Fibroblast of pulmonary artery (primary cell): ENCODE data around the gene TMEM150A.
A peak's percentile ranks its signal among the peaks of the same experiment; 100 is the strongest.
"Not testable (repeated sequence)": the region's sequence is repeated elsewhere in the genome, so short reads cannot be mapped to it uniquely, and the experiment has no call there.

Source experiments
- DNase-seq: peaks from one replicate; pipeline ENCODE4 v3.0.0-alpha.2; 2010; ENCODE audit warnings: low read depth
- H3K4me3 ChIP-seq: replicated peaks from 2 replicates; pipeline ENCODE4 v1.5.1; 2011; ENCODE audit warnings: low read depth, mild to moderate bottlenecking, control low read depth, low read length, moderate library complexity
- TF ChIP-seq, protein P1 (sequence below): IDR thresholded peaks from 2 replicates; pipeline ENCODE4 v1.5.1; 2011; ENCODE audit warnings: mild to moderate bottlenecking, control low read depth, low read length, inconsistent platforms; ENCODE audit errors: missing control alignments

TMEM150A gene

DNA sequence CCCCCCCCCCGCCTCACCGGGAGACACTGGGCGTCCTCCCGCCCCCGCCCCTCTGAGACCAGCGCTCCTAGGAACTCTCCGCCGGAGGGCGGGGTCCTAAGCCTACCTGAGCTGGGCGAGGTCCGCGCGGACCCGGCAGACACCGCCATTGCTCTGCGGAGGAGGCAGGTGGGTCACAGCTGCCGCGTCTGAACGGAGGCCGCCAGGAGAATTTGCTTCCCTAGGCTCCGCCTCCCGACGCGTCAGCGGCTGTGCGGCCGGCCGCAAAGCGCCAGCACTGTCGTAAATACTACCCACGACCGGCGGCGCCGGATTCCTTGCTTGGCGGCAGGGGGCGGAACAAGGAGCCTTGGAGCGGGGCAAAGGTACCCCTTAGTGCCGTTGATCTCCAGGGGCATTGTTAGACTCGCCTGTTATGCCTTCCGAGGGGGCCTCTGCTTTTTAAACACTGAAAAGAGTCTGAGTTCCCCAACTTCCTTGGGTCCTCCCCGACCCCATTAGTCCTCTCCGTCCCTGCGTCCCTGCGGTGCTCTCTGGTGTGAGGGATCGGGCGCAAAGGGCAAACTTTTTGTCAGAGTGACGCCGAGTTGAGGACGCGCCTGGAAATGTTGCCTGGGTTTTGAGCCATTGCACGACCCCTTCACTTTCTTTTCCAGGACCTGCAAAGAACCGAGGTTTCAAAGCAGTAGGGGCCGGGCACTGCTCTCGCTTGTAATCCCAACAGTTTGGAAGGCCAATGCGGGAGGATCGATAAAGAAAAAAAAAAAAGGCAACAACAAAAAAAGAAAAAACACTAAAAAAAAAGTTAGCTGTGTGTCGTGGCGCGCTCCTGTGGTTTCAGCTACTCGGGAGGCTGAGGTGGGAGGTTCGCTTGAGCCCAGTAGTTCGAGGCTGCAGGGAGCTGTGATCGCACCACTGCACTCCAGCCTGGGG lies 41.0 kb downstream of the TMEM150A start, which contains the start of gene GGCX:
TSS of gene GGCX (minus strand) at position 214 of the 933 bp plus-strand sequence. CDS start at position 149, 65 bp downstream.
- DNase-seq, result peak; percentile 93
- TF ChIP-seq, protein P1, sequence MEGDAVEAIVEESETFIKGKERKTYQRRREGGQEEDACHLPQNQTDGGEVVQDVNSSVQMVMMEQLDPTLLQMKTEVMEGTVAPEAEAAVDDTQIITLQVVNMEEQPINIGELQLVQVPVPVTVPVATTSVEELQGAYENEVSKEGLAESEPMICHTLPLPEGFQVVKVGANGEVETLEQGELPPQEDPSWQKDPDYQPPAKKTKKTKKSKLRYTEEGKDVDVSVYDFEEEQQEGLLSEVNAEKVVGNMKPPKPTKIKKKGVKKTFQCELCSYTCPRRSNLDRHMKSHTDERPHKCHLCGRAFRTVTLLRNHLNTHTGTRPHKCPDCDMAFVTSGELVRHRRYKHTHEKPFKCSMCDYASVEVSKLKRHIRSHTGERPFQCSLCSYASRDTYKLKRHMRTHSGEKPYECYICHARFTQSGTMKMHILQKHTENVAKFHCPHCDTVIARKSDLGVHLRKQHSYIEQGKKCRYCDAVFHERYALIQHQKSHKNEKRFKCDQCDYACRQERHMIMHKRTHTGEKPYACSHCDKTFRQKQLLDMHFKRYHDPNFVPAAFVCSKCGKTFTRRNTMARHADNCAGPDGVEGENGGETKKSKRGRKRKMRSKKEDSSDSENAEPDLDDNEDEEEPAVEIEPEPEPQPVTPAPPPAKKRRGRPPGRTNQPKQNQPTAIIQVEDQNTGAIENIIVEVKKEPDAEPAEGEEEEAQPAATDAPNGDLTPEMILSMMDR, result no peak
- peak within 1 kb of the TSS; percentile 92 for H3K4me3 ChIP-seq

DNA sequence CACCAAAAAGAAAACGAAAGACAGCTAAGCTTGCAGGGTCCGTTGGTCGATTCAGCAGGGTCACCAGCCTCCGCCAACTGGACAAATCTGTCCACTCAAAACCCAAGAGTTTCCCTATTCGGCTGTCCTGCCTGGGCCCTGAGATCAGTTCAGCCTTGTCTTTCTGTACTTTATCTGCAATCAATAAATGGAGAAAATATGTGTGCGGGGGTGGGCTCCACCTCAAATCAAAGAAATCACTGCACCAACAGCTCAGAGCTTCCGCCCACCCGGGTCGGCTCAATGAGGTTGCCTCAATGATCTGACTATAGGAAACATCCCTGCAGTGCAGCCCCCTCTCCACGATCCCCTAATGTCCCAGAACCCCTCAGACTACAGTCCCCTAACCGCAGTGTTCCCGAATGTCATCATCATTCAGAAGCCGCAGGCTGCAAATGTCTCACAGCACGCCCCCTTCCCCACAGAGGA lies 41.7 kb downstream of the TMEM150A start:
- peak overlapping the region; percentile 92 for H3K4me3 ChIP-seq
- DNase-seq, result no peak
- TF ChIP-seq, protein P1, result no peak

DNA sequence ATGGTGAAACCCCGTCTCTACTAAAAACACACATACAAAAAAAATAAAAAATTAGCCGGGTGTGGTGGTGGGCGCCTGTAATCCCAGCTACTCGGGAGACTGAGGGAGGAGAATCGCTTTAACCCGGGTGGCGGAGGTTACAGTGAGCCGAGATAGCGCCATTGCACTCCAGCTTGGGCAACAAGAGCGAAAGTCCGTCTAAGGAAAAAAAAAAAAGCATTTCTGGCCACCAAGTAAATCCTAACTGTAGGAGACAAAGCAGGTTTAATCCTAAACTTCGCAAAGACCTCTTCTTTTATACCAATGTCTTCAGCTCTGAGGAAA lies 42.1 kb downstream of the TMEM150A start:
- peak overlapping the region; percentile 92 for H3K4me3 ChIP-seq
- DNase-seq, result not testable (repeated sequence)

DNA sequence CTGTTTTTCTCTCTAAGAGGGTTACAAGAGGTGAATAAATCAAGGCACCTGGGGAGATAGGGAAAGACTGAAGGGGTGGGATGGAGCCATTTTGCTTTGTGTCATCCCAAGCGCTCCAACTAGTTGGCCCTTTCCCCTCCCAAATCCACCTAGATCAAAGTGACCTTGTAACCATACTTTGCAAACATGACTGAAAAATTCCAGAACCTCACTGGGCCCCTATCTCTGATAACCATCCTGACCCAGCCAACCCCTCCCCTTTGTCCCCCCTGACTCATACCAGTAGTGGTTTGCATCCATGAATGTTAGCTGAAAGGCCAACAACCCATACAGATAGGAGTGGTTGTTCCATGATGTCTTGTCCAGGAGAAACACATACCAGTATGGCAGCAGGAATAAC lies 44.3 kb downstream of the TMEM150A start:
- TF ChIP-seq, protein P1, result no peak
- no peak for DNase-seq
- no peak overlapping the region for H3K4me3 ChIP-seq

DNA sequence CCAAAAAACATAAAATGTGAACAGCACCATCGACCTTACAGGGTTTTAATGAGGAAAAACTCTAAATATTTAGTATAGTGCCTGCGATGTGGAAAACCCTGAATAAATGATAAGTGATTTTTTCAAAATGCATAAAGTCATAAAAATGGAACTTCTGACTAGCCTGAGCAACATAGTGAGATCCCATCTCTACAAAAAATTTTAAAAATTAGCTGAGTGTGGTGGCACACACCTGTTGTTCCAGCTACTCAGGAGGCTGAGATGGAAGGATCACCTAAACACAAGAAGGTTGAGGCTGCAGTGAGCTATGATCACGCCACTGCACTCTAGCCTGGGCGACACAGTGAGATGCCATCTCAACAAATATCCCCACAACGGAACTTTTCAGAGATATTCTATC lies 45.4 kb downstream of the TMEM150A start:
- no peak overlapping the region for H3K4me3 ChIP-seq
- no peak for DNase-seq
- TF ChIP-seq, protein P1, result no peak

DNA sequence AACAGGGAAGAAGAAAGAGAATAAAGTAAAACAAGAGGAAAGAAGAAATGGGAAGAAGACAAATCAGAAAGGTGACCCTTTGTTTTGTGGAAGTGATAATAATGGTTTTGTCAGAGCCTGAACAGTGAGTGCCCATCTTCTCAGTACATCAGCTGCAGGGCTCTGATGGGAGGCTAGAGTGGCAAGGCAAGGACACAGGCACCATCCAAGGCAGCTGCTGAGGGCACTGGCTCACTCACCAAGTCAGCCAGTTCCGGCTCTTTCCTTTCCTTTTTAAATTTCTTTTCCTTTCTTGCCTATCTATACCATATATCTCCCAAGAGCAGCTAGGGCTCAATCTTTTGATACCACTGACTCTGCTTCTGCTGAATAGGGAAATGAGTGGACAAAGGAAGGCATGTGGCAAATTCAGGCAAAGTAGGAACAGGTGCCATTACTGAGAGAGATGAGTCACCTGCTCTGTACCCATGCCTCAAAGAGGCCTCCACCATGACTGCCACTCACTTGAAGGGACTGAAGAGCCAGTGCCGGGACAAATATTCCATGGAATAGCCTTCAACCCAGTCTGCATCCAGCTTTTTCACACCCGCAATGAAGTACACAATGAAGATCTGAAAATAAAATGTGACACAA lies 47.4 kb downstream of the TMEM150A start:
- DNase-seq, result no peak
- TF ChIP-seq, protein P1, result no peak

DNA sequence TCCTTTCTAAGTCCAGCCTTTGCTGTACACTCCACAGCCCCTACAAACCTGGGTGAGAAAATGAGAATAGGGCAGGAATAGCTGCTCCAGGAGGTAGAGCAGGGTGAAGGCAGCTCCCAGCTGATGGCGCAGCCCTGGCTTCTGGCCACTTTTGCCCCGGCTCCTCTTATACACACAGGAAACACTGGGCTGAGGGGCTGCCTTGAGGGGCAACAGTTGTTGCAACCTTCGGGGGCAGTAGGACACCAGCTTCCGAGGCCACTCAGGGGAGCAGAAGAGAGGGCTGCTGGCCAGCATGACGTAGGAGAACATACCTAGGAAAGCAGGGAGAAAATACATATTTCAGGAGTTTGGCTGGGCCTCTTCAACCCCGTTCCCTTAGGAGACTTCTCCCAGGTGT lies 49.3 kb downstream of the TMEM150A start:
- H3K4me3 ChIP-seq, result no peak overlapping the region
- TF ChIP-seq, protein P1, result no peak
- DNase-seq, result no peak

More for the DNA sequence above, 47.4 kb downstream of the TMEM150A start:
- H3K4me3 ChIP-seq, result no peak overlapping the region
